OCI-LY7 (cell line): ENCODE data around the gene ZDHHC1.

ENCODE experiments used
- EZH2phosphoT487 ChIP-seq: fragments of 200-600 bp; sonication (generic); IDR thresholded peaks from 2 replicates; pipeline ENCODE4 v1.6.1; 2018; ENCODE audit warnings: low read depth, borderline replicate concordance, mild to moderate bottlenecking, mixed run types, antibody characterized with exemption, low read length, moderate library complexity, mixed read lengths
- TF ChIP-seq, protein P1 (sequence below): fragments of 200-600 bp; sonication (generic); conservative IDR thresholded peaks from 2 replicates; pipeline ENCODE4 v1.5.1; 2014; ENCODE audit warnings: mild to moderate bottlenecking, antibody characterized with exemption, low read length, moderate library complexity, mixed read lengths

DNA sequence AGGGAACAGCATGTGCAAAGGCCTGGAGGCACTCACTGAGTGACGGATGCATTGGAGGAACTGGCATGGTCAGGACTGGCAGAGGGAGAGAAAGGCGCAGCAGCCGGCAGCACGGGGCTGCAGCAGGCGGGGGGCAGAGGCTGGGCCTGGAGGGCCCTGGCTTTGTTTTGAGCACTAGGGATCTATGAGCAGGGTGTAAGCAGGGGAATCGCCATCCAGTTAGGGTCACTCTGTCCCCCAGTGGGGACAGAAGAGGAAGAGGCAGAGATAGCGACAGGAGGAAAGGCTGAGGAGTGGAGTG lies 28.8 kb upstream of the ZDHHC1 start:
- TF ChIP-seq, protein P1, sequence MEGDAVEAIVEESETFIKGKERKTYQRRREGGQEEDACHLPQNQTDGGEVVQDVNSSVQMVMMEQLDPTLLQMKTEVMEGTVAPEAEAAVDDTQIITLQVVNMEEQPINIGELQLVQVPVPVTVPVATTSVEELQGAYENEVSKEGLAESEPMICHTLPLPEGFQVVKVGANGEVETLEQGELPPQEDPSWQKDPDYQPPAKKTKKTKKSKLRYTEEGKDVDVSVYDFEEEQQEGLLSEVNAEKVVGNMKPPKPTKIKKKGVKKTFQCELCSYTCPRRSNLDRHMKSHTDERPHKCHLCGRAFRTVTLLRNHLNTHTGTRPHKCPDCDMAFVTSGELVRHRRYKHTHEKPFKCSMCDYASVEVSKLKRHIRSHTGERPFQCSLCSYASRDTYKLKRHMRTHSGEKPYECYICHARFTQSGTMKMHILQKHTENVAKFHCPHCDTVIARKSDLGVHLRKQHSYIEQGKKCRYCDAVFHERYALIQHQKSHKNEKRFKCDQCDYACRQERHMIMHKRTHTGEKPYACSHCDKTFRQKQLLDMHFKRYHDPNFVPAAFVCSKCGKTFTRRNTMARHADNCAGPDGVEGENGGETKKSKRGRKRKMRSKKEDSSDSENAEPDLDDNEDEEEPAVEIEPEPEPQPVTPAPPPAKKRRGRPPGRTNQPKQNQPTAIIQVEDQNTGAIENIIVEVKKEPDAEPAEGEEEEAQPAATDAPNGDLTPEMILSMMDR = no peak
- TF ChIP-seq EZH2phosphoT487 = no peak
